Left renal cortex interstitium (tissue), 4 donors: ENCODE results near the gene IGF2R. TPM values are rescaled to one million over a fixed set of nuclear protein-coding genes. Genes with fewer than 3 reads are reported as not detected.
"Not testable (repeated sequence)": the region's sequence is repeated elsewhere in the genome, so short reads cannot be mapped to it uniquely, and the experiment has no call there.

ENCODE experiments used
- DNase-seq, 4 donors: peaks; one replicate each; pipeline ENCODE4 v3.0.0-alpha.2; 2013; ENCODE audit warnings: low read depth in 4 of 4, low spot score in 2 of 4, missing footprints in 1 of 4
- polyA plus RNA-seq, 4 donors: library from polyadenylated mRNA; unstranded; fragments of 120-200 nt; gene quantifications; one replicate each; pipeline ENCODE4 v1.2.1, GENCODE V29; 2013; ENCODE audit not compliant: insufficient read length in 4 of 4

The IGF2R gene
- polyA plus RNA-seq, 4 donors: 50.5 to 67.8 (median 58.4) TPM

- not testable (repeated sequence) for DNase-seq
Measured at GRCh38 chr6:160090442-160091239, 121.8 kb downstream of the IGF2R start.

GRCh38 chr6:160092176-160092575 is 123.3 kb downstream of the IGF2R start:
- not testable (repeated sequence) for DNase-seq

GRCh38 chr6:160092602-160093001 is 123.7 kb downstream of the IGF2R start:
- no peak for DNase-seq

GRCh38 chr6:160093061-160093460 is 124.2 kb downstream of the IGF2R start:
- DNase-seq: no peak

GRCh38 chr6:160093946-160094345 is 125.1 kb downstream of the IGF2R start:
- DNase-seq: no peak

GRCh38 chr6:160095146-160095845 is 126.4 kb downstream of the IGF2R start:
- DNase-seq: no peak

GRCh38 chr6:160101277-160102205 is 132.7 kb downstream of the IGF2R start:
- DNase-seq: no peak

GRCh38 chr6:160102399-160102798 is 133.5 kb downstream of the IGF2R start:
- DNase-seq: no peak

GRCh38 chr6:160102956-160103824 is 134.3 kb downstream of the IGF2R start:
- no peak for DNase-seq

- no peak for DNase-seq
Measured at GRCh38 chr6:160103825-160104100, 134.9 kb downstream of the IGF2R start.

- DNase-seq: no peak
Measured at GRCh38 chr6:160104821-160105517, 136.1 kb downstream of the IGF2R start.

GRCh38 chr6:160106010-160106409 is 137.1 kb downstream of the IGF2R start:
- DNase-seq: no peak

GRCh38 chr6:160106701-160107100 is 137.8 kb downstream of the IGF2R start:
- DNase-seq: no peak

GRCh38 chr6:160108077-160108476 is 139.2 kb downstream of the IGF2R start:
- DNase-seq: no peak

GRCh38 chr6:160110586-160111123 is 141.8 kb downstream of the IGF2R start:
- no peak for DNase-seq

- DNase-seq: no peak
Measured at GRCh38 chr6:160111806-160112205, 142.9 kb downstream of the IGF2R start.

GRCh38 chr6:160112628-160113299 is 143.9 kb downstream of the IGF2R start:
- DNase-seq: no peak

GRCh38 chr6:160114536-160114935 is 145.7 kb downstream of the IGF2R start:
- not testable (repeated sequence) for DNase-seq

GRCh38 chr6:160115421-160115820 is 146.5 kb downstream of the IGF2R start:
- no peak for DNase-seq
